Subcutaneous adipose tissue (tissue), 4 donors: Measurements from ENCODE around the gene CDK12. TPM values are rescaled to one million over a fixed set of nuclear protein-coding genes. Genes with fewer than 3 reads are reported as not detected.

Source experiments
- total RNA-seq, 4 donors: library from RNA; depleted of rRNA; stranded (reverse); fragments of >200 nt; gene quantifications; one replicate each; pipeline ENCODE4 v1.1.0, GENCODE V29; 2016
- TF ChIP-seq, protein P1 (sequence below): fragments of 450-650 bp; IDR thresholded peaks from one replicate; pipeline ENCODE4 v1.5.1; 2016; ENCODE audit warnings: low read depth, mild to moderate bottlenecking, control low read depth, antibody characterized with exemption, moderate library complexity

The CDK12 gene
- total RNA-seq, 4 donors from 2014 or later = 36.0 to 54.1 (median 48.5) TPM

DNA sequence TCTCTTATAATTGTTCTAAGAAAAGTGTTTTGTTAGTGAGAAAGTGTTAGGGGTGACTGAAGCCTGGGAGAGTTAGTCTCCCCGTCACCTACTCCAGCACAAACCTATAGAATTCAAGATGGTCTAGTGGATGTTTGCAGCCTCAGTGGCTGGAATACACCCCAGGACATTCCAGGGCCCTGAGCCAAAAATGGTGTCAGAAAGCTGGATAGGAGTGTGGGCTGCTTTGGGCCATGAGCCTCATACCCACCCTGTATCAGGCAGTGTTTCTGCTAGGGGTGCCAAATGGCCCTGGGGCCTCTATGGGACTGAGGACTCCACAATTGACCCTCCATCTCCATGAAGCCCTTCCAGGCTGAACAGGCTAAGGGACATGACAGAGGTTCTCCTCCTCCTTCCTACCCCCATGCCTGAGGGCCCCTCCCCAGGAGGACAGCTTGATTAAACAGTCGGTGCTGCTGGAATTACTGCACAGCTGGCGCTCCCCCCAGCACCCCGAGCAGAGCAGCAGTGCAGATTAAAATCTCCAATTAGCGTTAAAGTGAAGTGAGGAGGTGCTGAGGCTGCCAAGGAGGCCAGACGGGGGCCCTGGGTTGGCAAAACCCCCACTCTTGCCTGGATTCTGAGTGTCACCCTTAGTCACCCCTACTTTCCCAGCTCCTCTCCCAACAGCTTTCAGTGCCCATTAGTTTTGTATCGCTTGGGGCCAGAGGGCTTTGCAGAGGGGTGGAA, 87.4 kb downstream of the CDK12 start:
- TF ChIP-seq, protein P1, sequence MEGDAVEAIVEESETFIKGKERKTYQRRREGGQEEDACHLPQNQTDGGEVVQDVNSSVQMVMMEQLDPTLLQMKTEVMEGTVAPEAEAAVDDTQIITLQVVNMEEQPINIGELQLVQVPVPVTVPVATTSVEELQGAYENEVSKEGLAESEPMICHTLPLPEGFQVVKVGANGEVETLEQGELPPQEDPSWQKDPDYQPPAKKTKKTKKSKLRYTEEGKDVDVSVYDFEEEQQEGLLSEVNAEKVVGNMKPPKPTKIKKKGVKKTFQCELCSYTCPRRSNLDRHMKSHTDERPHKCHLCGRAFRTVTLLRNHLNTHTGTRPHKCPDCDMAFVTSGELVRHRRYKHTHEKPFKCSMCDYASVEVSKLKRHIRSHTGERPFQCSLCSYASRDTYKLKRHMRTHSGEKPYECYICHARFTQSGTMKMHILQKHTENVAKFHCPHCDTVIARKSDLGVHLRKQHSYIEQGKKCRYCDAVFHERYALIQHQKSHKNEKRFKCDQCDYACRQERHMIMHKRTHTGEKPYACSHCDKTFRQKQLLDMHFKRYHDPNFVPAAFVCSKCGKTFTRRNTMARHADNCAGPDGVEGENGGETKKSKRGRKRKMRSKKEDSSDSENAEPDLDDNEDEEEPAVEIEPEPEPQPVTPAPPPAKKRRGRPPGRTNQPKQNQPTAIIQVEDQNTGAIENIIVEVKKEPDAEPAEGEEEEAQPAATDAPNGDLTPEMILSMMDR = no peak

DNA sequence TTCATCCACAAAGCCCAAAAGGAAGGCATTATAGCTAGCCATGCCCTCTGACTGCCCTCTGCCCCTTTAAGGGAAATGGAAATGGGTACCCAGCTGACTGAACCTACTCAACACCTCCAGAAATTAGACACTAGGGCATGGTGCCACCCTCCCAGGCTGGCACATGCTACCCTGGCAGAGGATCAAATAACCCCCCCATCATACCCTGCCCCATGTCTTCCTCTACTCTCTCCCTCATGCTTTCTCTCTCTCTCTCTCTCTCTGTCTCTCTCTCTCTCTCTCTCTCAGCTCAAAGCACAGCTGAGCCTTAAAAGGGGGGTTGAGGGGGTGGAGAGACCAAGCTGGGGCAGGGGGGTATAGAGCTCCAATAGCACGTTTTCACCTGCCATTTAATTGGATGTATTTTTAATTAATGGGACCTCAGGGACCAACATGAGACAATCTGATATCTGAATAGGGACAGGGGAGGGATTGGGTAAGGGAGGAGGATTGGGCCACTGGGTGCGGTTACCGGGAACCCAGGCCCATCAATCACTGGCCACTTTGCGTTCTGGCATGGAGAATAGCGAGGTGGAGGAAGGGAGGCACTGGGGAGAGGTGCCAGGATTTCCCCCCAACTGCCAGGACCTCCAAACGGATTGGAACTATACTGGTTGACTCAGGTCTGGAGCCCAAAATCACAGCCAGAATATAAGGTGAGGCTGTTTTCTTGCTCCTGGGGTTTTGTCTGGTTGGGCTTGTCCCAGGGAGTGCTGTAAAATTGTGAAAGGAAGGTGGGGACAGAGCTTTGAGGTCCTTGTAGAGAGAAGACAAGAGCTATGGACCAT, 88.7 kb downstream of the CDK12 start:
- TF ChIP-seq, protein P1 = no peak

DNA sequence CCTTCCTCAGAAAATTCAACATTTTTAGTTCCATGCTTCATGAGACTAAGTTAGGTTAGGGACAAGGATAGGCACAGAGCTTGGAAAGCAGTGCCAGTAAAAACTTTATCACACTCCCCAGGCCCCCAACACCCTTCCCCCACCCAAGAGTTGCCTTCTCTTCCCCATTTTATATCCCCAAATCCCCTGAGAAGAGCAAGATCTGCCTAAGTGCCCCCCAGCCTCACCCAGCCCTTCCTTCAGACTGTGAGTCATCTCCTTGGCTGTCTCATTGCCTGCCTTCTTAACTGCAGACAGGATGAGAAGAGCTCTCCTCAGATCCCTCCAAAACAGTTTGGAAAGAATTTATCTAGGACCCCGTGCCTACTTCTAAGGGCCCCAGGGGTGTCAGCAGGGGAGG, 90.6 kb downstream of the CDK12 start:
- TF ChIP-seq, protein P1 = no peak

DNA sequence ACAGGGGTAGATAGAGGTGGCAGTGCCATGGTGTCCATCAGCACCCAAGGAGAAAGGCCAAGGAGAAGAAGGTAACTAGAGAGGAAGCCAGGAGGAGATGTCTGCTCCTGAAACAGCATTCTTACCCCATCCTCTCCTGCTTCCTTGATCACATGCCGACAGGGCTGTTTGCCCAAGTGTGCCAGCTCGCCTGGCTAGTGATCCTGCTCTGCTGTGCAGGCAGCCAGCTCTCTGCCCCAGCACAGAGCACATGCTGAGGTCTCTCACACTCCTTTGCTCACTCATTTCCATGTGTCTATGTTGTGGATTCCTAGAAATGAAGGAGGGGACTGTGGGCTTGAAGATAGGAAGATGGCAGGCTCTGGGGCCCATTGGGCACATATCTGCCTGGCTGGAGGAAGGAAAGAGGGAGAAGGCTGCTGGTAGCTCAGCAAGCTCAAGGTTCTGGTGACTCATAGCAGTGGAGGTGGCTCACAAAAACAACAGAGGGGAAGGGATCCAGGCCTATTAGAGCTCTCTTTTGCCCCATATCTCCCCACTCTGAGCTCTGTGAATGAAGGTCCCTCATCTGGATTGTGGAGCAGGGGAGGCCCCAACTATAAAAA, 92.2 kb downstream of the CDK12 start:
- TF ChIP-seq, protein P1 = no peak

DNA sequence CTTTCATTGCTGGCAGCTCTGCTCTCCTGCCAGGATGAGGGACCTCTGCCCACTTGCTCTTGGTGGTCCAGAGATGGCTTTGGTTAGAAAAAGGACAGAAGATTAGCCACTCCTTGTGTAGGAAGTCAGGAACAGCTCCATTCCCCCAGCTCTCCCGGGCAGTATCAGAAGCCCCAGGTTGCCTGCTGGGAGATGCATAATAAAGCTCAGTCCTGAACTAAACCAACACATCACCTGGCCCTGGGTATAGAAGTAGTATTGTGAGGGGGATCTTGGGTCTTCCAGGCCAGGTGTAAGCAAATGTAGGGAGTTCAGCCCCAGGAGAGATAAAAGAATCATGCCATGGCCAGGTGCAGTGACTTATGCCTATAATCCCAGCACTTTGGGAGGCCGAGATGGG, 94.1 kb downstream of the CDK12 start:
- TF ChIP-seq, protein P1 = no peak

DNA sequence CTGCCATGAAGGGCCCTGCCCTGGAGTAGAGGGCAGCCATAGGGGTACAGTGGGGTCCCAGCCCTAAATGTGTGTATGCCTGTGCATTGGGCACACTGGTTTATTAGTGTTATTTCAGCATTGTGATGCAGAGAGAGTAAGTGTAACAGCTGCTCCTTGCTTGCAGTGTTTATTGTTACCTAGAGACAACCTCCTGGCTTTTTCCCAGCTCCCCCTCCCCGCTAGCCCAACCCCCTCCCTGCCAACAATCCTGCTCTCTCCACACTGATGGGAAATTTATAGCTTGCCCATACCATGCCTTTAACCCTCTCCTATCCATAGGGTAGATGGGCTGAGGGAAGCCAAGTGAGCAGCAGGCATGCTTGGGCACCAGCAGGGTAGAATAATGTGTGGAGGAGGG, 95.1 kb downstream of the CDK12 start:
- TF ChIP-seq, protein P1 = no peak

DNA sequence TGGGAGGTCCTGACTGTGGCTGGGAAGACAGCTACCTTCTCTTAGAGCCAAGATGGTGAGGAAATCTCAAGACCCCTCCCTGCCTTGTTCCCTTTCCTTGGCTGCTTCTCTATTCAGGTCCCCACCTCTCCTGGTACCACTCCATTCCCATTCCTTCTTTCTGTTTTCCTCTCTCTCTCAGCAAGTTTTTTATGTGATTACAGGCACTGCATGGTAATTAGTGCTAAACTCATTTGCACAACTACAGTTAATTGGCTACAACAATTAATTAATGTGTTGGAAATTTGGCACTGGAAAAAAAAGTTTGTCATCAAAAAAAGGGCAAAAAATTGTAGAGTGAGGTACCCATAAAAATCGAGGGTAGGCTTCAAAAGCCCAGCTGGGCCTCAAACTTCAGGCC, 101.1 kb downstream of the CDK12 start:
- TF ChIP-seq, protein P1 = no peak
